A549 (cell line): ENCODE data around the gene IPPK.

Experiments
- CTCF ChIP-seq: fragments of >200 bp; sonication (Bioruptor Twin); formaldehyde crosslinking; IDR thresholded peaks from 3 replicates; pipeline ENCODE4 v1.5.1; 2016
- POLR2A ChIP-seq: IDR thresholded peaks from 2 replicates; pipeline ENCODE4 v1.6.1; 2012; ENCODE audit warnings: mild to moderate bottlenecking, low read length

- TF ChIP-seq POLR2A (no peak), CTCF (no peak)
Observed at GRCh38 chr9:92661127-92661526, 8.8 kb downstream of the IPPK start.
